ENCODE measurements around the gene UTP20.

DNA sequence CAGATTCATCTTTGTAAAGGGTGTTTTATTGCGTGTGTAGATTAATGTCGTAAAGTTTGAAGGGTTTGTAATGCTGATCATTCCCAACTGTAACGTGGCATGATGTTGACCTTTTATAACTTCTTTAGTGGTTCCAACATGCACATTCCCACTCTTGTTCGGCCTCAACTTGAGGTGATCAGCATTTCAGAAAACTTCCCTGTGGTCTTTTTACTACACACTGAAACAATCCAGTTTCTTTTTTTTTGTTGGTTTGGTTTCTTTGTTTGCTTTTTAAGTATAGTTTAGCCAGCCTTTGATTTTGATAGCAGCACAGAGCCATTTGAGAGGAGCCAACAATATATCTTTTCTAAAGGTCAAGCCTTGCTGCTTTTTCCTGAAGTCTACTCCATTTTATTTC is 22.8 kb downstream of the UTP20 start:
- TF ChIP-seq CTCF (IDR thresholded peaks at IDR 0.05) = no peak
- TF ChIP-seq POLR2A (IDR thresholded peaks at IDR 0.05) = no peak

All from thyroid gland (tissue), 4 donors.